Endothelial cell of umbilical vein (primary cell): ENCODE measurements around the gene NME7.

Experiments used
- CTCF ChIP-seq, 2 donors: IDR thresholded peaks; 1 replicate in 1 of 2; 2 replicates in 1 of 2; pipeline ENCODE4 v1.5.1; 2011; ENCODE audit warnings: low read length in 2 of 2, mild to moderate bottlenecking in 2 of 2, moderate library complexity in 2 of 2, control low read depth in 1 of 2, inconsistent platforms in 1 of 2, low read depth in 1 of 2; ENCODE audit not compliant: insufficient read depth in 1 of 2; ENCODE audit errors: extremely low read depth in 1 of 2
- JUN ChIP-seq: IDR thresholded peaks from 2 replicates; pipeline ENCODE4 v1.6.1; 2011; ENCODE audit warnings: borderline replicate concordance, low read depth; ENCODE audit not compliant: insufficient read length, insufficient read depth
- MAX ChIP-seq: IDR thresholded peaks from 2 replicates; pipeline ENCODE4 v1.6.1; 2011; ENCODE audit not compliant: insufficient read depth, insufficient read length
- MYC ChIP-seq: IDR thresholded peaks from one replicate; pipeline ENCODE4 v1.6.1; 2011; ENCODE audit warnings: mild to moderate bottlenecking, low read depth, low read length
- POLR2A ChIP-seq: IDR thresholded peaks from 2 replicates; pipeline ENCODE4 v1.6.1; 2012; ENCODE audit warnings: low read depth, mild to moderate bottlenecking, control low read depth, low read length
- POLR2AphosphoS5 ChIP-seq: IDR thresholded peaks from 2 replicates; pipeline ENCODE4 v1.6.1; 2012; ENCODE audit warnings: low read depth, mild to moderate bottlenecking, control low read depth, low read length, moderate library complexity; ENCODE audit not compliant: insufficient read depth

- TF ChIP-seq POLR2AphosphoS5 (no peak), CTCF (IDR thresholded peaks at IDR 0.05; ENCODE audit: extremely low read depth in 1 of 2, insufficient read depth in 1 of 2, low read depth in 1 of 2, low read length in 2 of 2) (no peak), MAX (no peak), POLR2A (no peak), JUN (no peak), MYC (no peak)
Observed at GRCh38 chr1:169364948-169365347, 2.6 kb downstream of the NME7 start.
